CD4-positive, alpha-beta T cell treated with Interleukin-17A for 4 hours (primary cell): ENCODE measurements around the gene CCDC88C.

Source experiments
- DNase-seq: peaks from one replicate; pipeline ENCODE4 v3.0.0-alpha.2; 2020; ENCODE audit warnings: mixed read lengths

The CCDC88C gene

GRCh38 chr14:91363776-91364523, 53.7 kb downstream of the CCDC88C start:
- no peak for DNase-seq

- DNase-seq = no peak
These were observed 56.3 kb downstream of the CCDC88C start for GRCh38 chr14:91361233-91361811.

- DNase-seq = no peak
These were observed 57.0 kb downstream of the CCDC88C start for GRCh38 chr14:91360490-91361232.

GRCh38 chr14:91358654-91359220, 58.9 kb downstream of the CCDC88C start:
- no peak for DNase-seq

DNA sequence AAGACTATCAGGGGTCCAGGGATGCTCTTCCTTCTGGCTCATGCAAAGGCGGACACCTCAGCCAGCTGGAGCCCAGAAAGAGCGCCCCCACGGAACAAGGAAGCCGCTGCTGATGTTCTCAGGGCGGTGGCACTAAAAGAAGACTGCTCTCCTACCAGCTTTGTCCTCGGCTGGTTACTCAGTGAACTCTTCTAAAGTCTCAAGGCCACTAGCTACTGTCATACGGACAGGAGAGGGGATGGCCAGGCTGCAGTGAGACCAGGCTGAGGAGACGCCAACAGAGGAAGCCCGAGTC, 59.6 kb downstream of the CCDC88C start:
- DNase-seq = no peak

- no peak for DNase-seq
These were observed 60.2 kb downstream of the CCDC88C start for GRCh38 chr14:91357272-91358024.

DNA sequence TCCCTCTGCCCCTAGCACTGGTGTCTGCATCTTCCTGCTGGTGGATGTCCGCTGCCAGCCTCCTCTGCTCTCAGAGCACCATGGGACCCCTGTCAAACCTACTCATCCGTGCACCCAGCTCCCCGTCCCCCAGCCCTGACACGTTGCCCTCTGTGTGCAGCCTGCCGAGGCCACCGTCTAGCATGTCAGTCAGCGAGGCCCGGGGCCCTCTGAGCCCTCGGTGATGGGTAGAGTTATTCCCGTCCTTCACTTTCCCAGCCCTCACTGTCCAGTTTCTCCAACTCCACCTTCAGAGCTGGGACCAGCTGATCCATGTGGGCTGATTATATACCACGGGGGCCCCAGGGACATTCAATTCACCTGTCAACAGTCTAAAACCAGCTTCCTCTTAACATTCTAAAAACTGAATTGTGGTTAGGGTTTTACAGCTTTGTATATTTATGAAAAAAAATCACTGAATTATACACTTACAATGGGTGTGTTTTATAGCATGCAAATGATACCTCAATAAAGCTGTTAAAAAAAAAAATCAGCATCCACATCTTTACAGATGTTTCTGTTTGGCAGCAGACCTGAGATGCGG, 61.3 kb downstream of the CCDC88C start:
- DNase-seq = no peak

GRCh38 chr14:91354979-91355685, 62.5 kb downstream of the CCDC88C start:
- DNase-seq = peak; percentile 61

DNA sequence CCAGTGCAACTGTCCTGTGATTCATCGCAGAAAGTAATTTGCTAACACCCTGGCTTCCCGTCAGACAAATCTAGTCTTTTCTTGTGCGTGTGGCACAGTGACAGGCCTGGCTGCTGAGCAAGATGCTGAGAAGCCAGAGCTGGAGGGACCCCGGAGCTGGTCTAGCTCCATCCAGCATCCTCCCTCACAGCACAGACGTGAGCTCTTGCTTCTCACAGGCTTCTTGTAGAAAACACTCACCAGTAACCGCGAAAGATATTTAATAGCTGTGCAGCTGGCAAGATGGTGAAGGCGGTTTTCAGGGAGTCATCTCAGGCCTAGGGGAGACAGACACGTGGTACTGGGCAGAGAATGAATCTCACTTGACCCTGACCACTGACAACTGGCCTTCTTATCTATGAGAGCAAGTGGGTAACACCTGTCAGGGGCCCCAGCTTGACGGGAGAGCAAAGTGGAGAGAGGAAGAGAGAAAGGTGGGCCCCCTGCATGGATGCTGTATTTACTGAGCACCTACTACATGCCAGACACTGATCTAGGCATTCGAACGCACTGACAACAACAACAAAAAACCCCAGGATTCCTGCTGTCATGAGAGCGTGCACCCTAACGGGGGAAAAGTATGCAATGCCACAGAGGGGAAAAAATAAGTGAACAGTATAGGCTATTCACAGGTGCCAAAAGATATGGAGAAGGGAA, 63.3 kb downstream of the CCDC88C start:
- DNase-seq = no peak

- no peak for DNase-seq
These were observed 64.6 kb downstream of the CCDC88C start for GRCh38 chr14:91352728-91353692.

DNA sequence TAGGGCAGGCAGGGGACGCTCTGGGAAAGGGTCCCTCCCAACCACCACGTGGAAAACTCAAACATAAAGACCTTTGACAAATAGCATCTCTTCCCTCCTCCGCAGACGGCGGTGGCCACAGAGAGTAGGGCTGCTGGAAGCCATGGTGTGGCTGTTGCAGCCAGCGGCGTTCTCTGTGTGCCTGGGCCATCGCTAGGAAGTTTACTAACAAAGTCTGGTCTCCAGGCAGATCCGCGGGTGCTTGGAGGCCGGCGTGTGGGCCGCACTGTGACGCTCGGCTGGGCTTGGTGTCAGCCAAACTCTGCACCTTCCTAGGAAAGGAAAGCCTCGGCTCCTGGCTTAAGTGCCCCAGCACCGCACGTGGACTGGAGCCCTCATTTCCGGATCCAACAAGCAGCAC, 65.6 kb downstream of the CCDC88C start:
- no peak for DNase-seq

GRCh38 chr14:91351512-91351862, 66.1 kb downstream of the CCDC88C start:
- no peak for DNase-seq

GRCh38 chr14:91350813-91351511, 66.7 kb downstream of the CCDC88C start:
- DNase-seq = peak; percentile 59

DNA sequence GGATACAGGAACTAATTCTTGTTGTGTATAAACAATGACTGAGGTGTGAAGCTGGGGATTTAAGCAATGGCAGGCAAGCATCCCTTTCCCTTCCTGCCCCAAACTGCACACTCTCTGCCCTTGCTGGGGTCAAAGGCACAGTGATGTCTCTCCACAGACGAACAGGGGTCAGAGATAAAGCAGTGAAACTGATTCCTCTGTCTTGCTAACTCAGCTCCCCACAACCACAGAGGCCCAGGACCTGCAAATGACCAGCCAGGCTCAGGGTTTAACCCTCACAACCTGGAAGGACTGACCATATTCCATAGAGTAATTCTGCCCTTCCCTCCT, 67.2 kb downstream of the CCDC88C start:
- no peak for DNase-seq

DNA sequence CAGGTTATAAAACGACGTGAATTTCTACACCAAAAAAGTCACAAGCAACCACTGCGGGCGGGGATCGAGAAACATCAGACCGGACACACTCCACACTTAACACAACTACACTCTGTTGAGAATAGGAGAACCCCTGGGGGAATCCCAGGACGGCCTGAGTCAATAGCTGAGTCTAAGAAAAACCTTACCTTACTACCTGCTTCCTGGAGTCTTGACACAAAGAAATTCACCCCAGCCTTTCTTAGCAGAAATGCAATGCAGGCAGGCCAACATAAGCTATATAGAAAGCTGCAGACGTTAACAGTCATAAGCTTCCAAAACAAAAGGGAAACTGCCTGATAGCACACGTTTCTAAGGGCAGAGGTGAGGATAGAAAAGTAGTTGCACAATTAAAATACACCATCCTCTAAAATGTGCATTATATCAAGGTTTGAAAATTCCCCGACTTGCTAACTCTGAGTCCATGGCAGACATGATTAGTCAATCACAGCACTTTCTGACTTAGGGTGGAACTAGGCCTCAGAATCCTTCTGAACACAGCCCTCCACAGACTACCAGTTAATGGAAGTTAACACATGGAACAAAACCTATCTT, 68.0 kb downstream of the CCDC88C start:
- DNase-seq = peak; percentile 73

- DNase-seq = no peak
These were observed 68.7 kb downstream of the CCDC88C start for GRCh38 chr14:91348845-91349465.

DNA sequence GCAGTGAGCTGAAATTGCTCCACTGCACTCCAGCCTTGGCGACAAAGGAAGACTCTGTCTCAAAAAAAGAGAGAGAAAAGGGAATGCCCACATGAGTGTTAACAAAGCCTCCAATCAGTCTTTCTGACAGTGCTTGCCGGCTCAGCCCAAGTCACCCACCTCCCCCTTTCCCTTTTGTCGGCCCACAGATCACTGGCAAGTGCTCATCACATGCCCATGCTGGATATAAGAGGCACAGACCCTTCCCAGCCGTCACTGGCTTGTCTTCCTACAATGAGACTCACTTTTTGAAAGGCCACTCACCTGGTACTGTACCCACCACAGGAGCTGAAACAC, 70.8 kb downstream of the CCDC88C start:
- no peak for DNase-seq

DNA sequence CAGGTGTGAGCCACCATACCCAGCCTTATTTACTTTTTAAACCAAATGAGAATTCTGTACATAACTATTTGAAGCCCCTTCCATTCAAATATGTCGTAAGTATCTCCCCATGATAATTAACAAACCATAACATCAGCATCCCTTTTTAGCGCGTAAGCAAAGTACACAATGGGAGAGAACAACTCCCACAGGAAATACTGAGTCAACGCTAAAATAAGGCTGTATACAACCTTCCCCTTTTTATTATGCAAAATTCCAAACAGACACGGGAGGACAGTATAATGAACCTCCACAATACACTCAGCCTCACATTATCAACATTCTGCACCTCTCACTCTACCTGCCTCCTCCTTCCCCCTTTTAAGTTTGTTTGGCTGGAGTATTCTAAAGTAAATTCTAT, 73.5 kb downstream of the CCDC88C start:
- no peak for DNase-seq

DNA sequence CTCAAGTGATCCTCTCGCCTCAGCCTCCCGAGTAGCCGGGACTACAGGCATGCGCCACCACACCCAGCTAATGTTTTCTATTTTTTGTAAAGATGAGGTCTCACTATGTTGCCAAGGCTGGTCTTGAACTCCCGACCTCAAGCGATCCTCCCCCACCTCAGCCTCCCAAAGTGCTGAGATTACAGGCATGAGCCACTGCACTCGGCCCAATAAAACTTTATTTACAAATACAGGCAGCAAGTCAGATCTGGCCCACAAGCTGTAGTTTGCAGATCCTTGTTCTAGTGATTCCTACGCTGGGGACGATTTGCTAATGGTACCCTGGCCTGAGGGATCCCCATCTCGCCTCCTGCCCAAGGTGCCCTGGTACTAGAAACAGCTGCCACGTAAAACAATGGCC, 74.6 kb downstream of the CCDC88C start:
- DNase-seq = no peak
